ENCODE results near the gene PPP1R36.
"Not testable (repeated sequence)": the region's sequence is repeated elsewhere in the genome, so short reads cannot be mapped to it uniquely, and the experiment has no call there.

Gene PPP1R36

DNA sequence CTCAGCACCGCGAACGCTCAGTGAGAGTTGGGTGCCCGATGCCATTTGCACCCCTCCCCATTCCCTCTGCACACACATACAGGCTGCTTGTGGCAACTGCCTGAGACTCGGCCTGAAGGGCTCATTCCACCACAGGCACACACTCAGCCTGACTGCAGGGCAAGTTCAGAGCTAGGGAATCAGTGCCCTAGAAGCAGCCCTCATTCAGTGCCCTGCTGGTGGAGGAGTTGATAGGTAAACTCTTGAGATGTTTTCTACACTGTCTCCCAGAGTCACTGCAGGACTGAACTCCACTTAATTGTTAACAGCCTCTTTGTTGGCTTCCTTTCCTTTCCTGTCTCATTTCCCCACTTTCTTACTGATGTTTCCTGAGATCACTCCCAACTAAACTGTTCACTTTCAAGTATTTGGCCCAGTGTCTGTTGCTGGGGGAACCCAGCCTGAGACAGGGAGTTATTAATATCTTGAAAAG lies 16.9 kb downstream of the PPP1R36 start:
- DNase-seq (ENCODE audit: low read depth in 2 of 2), result no peak

DNA sequence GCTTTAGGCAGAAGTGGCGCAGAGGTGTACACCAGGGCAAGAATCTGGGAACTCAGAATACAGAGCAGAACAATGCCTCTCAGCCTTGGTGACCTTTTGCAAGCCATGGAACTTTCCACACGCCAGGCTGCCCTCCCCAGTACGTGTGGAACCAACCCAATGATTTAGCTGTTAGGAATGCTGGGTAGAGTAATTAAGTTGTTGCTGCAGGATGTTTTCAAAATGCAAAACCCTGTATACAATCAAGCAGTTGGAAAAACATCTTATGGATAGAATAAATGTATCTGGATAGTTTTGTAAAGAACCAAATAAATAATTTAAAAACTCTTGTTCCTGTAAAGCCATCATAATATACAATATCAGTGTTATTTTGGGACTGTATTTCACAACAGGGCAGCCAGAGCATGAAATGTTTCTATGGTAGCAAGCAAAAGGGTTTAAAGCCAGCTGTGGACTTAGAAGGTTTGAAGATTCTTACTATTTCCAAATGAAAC lies 19.4 kb downstream of the PPP1R36 start:
- no peak for DNase-seq (ENCODE audit: low read depth in 2 of 2)

DNA sequence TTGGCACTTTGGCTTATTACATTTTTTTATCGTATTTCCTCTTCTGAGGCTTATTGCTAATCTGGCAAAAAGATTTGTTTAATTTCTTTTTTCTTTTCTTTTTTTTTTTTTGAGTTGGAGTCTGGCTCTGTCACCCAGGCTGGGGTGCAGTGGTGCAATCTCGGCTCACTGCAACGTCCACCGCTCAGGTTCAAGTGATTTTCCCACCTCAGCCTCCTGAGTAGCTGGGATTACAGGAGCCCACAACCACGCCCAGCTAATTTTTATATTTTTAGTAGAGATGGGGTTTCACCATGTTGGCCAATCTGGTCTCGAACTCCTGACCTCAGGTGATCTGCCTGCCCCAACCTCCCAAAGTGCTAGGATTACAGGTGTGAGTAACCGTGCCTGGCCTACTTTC lies 19.9 kb downstream of the PPP1R36 start:
- not testable (repeated sequence) for DNase-seq (ENCODE audit: low read depth in 2 of 2)

DNA sequence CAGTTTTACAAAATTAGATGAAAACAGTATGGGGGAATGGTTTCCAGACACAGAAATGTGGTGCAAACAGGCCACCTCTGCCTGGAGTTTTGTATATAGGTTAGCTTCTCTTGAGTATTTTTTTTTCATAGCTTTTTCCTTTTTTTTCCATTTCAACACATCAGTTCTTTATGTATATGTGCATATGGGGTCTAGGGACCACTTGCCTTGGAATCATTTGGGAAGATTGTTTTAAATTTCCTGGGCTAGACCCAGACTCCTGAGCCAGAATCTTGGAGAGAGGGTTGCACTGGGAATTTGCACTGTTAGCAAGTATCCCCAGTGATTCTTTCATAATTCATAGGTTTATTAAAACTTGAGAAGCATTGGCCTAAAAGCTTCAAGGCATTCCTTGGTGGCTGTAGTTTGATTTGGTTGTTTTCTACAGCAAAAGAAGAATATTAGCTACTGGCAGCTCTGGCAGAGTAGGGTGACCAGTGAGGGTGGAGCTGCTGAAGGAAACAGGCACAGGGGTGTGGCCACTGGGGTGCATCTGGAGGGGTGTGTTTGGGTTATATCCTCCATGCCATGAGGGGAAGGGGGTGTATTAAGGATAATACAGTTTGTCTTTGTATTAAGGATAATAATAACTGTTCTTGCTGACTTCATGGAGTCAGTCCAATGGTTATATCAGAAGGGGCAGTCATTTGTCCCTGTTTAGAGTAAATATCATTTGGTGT lies 22.8 kb downstream of the PPP1R36 start:
- DNase-seq (ENCODE audit: low read depth in 2 of 2), result no peak

DNA sequence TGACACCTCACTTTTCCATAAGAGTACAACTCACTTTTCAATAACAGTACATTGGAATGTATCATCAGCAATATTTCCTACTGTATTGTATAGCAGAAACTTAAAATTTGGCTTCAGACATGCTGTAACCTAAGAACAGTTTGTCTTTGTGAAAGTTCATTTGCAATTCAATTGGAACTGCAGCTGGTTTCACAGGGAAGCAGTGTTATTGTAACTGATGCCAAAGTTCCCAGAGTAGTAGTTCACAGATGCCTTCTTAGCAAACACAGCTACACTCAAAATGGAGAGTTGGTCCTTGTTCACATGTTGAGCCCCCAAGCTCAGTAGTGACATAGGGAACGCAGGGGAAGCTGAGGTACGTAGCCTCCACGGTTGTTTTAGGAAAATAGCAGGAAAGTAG lies 23.3 kb downstream of the PPP1R36 start:
- no peak for DNase-seq (ENCODE audit: low read depth in 2 of 2)

DNA sequence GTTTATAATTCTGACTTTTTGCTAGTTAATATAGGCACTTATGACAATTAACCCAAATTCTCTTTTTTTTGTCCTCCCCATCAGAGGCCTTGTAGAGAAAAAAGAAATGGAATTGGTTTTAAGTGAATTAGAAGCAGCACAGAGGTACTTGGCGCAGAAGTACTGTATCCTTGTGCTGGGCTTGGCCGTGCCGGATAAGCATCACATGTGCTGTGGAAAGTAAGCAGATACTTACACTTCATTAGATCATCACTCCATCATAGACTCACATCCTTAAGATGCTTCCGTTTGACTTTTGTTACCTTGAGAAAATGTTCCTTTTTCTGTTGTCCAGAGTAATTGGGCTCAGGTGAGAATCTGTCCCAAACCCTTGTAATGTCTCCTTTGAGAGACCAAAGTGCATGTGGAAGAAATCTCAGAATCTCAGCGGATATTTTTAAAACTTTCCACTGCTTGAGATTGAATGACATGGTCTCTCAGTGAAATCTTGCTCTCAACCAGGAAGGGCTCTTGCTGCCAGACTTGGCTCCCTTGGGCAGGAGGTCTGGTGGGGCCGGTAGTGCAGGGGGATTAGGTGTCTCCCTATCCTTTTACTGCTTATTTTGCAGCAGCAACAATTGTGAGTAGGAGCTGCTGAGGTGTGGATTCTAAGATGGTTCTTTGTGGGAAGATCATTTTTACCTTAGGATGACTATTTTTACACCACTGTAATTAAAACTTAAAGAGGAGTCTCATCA lies 24.8 kb downstream of the PPP1R36 start:
- no peak for DNase-seq (ENCODE audit: low read depth in 2 of 2)

DNA sequence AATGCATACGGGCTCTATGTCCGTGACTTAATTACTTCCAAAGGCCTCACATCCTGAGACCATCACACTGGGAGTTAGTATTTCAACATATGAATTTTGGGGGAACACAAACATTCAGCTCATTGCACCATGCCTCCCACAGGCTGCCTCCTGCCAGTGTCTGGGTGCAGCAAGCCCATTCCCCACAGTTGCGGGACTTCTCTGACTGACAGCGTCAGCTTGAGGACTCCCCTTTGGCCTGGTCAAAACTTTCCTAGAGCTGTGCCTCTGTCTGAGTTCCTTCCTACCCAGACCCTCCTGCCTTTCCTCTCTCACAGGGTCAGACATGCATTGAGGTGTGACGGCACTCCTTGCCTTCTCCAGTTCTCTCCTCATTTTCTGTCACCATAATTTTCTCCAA lies 27.4 kb downstream of the PPP1R36 start:
- no peak for DNase-seq (ENCODE audit: low read depth in 2 of 2)

DNA sequence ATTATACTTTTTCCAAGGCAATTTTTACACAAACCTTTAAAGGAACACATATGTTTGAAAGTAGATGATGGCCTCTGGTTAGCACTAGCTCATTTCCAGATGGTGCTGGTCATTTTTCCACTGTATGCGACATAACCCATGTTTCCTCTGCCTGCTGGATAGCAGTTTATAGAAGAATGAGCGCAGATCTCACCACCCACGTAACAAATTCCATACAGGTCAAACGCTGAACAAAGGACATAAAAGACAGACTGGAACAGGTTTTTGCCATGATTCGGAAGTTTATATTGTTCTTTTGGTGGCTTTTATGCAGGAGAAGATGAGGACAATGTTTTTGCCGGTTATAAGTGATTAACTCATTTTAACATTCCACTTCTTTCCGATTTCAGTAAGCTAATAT lies 30.7 kb downstream of the PPP1R36 start:
- no peak for DNase-seq (ENCODE audit: low read depth in 2 of 2)

DNA sequence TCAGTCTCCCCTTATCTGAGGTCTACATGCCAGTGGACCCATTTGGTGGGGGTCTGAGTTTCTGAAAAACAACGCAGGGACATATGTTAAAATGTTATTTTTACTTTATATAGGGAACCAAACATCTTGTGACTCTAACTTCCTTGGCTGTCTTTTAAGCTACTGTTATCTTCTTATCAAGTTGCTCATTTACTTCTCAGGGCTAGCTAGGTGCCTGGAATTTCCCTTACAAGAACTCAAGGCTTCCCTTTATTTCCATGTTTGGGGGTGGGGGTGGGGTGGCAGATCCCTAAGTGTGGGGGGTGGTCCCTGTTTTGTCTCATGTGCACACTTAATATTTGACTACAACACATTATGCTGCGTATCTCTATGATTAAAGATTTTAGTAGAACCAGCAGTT lies 31.6 kb downstream of the PPP1R36 start:
- no peak for DNase-seq (ENCODE audit: low read depth in 2 of 2)

DNA sequence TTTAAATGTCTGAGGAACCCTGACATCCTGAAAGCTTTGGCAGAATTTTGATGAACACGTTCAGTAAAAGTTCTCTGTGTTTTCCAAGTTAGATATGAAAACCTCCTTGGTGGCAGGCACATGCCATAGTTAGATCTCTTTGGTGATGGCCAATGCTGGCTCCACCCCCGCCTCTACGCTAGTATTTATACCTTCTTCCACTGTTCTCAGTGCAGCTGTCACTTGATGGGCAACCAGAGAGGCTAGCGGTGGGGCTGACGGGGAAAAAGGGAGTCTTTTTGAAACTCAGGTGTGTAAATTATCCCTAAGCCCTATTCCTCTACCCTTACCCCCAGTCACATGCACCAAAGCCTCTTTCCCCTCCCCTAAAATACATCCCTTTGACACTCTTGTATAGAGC lies 32.1 kb downstream of the PPP1R36 start:
- no peak for DNase-seq (ENCODE audit: low read depth in 2 of 2)

DNA sequence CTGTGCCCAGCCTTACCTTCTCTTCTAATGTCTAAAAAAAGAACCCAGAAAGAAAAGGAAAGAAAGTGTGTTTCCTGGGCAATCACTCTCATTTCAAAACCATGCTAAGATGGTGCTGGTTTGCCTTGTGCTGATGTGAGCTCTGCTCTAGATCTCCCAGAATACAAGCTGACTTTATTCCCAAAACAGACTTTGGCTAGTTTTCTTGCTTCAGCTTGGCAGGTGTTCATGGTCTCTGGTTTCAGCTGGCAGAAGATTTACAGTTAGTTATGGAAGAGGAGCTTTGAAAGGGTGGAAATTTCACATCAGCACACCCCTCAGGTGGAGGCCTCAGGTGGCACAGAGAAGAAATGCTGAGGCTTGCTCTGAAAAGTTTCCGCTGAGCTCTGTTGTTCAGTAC lies 34.4 kb downstream of the PPP1R36 start:
- DNase-seq (ENCODE audit: low read depth in 2 of 2), result no peak

DNA sequence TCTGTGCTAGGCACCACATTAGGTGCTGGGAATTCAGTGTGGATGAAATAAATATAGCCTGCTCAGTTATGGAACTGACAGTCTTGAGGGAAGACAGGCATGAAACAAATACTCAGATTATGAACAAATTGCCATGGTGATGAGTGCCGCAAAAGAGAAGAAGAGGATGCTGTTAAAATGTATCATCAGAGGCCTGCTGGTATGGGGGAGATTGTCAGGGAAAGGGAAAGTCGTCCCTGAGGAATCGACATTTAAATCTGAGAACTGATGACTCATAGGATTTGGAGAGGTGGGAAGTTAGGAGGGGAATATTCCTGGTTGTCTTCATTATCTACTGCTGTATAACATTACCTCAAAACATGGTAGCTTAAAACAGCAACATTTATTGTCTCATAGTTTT lies 42.0 kb downstream of the PPP1R36 start:
- no peak for DNase-seq (ENCODE audit: low read depth in 2 of 2)

DNA sequence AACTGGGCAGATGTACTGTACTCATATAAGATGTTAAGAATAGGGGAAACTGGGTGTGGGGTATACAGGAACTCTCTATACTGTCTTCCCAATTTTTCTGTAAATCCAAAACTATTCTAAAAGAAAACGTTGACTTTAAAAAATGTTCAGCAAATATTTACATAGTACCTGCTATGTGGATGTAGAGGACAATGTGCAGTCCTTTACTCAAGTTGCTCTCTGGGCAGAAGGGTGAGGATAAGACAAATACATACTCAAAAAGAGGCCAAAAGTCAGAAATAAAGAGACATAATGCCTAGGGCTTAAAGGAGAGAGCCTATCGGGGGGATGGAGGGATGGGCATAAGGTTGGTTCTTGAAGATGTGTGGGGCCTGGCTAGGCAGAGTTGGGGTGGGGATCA lies 44.7 kb downstream of the PPP1R36 start:
- DNase-seq (ENCODE audit: low read depth in 2 of 2), result no peak

DNA sequence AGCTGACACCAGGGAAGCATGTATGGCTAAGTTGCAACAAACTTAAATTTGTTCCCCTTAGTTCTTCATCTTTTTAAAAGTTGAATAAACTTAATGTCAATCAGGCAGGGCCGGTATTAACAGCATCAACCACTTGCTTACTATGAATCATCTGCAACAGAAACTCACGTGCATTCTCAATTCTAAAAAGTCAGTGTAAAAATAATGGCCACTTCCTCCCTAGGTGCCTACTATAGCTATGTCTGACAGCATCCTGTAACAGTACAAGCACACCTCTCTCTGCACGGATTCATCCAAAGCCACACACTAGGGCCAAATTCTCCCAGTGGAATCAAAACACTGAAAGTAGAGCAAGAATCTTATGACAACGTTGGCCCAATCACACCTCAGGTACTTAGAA lies 48.6 kb downstream of the PPP1R36 start:
- no peak for DNase-seq (ENCODE audit: low read depth in 2 of 2)

DNA sequence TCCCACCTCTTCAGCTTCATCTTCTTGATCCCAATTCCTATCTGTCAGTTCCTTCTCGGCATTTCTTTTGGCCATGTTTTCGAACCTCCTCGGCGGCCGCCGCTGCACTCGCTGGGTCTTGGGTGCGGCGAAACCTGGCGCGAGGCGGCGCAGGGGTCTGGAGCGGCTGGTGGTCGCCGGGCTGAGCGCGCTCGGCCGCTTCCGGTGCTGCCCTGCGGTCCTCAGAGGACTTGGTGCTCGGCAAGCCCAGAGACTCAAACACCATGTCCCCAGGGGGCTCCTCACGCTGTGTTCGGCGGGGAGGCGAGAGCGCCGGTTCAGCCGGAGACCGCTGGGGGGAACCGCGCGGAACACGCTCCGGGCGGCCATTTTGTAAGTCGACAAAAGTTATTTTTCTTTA lies 51.8 kb downstream of the PPP1R36 start:
- DNase-seq (ENCODE audit: low read depth in 2 of 2), result no peak

DNA sequence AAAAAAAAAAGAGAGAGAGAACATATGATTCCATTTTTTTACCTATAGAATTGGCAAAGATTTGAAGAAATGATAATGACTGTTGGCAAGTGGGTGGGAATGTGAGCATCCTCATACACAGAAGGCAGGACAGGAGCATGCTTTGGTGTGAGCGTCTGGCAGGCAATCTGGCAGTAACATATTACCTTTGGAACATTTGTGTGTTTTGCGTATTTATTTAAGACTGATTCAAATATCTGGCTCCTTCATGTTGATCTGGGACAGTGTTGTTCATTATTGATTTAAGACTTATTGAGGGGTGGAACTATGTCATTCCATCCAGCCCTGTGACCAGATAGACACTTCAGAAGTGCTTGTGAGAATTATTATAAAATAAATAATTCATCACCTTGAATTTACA lies 53.1 kb downstream of the PPP1R36 start:
- DNase-seq (ENCODE audit: low read depth in 2 of 2), result no peak

DNA sequence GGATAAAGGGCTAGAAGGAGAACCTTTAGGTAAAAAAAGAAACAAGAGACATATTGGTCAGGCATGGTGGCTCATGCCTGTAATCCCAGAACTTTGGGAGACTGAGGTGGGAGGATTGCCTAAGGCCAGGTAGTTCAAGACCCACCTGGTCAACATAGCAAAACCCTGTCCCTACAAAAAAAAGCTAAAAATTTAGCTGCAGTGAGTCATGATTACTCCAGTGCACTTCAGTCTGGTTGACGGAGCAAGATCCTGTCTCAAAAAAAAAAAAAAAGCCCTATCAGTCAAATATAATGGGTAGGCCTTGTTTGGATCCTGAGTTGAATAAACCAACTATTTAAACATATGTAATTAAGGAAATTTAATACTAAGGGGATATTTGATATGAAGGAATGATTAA lies 54.2 kb downstream of the PPP1R36 start:
- DNase-seq (ENCODE audit: low read depth in 2 of 2), result no peak

DNA sequence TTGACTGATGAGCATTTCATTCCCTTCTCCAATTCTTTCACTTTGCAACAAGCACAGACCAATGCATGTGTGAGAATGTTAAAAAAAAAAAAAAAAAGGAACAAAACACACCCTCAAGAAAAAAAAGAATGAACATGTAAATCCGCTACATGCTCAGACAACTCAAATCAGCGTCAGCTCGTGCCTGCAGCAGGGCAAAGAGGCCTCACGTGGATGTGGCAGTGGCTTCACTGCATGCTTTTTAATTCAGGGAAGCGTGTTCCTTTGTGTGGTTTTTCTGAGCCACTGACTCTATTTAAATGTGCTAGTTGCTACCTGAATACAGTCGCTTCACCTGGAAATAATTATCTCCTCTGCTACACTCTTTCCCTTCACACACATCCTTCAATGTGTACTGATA lies 55.1 kb downstream of the PPP1R36 start:
- DNase-seq (ENCODE audit: low read depth in 2 of 2), result no peak

DNA sequence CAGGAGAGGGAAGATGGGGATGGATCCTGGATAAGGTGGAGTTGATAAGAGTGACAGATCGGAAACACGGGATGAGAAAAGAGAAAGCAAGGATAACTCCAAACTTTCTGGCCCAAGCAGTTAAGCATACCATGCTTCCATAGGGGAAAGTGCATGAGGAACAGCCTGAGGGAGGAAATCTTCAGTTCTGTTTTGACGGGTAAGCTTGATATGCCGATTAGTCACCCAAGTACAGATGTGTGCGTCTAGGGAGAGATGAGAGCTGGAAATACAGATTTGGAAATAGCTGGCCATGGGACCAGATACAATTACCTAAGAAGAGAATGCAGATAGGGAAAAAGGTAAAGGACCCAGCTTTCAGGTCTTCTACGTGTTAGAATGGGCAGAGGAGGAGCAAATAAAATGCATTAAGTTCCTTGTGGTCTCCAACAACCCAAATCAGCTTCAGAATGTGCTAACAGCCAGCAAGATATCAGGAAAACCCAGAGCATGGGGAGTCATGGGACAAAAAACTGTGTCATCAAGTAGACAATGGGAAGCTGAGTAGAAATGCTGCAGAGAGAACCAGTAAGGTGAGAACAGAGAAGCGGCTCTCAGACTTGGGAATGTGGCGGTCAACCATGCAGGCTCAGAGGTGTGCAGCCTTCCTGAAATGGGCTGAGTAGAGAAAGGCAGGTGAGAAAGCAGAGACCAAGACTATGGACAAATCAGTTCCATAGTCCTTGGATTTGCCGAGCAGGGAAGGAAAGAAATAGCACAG lies 56.3 kb downstream of the PPP1R36 start:
- DNase-seq (ENCODE audit: low read depth in 2 of 2), result no peak

DNA sequence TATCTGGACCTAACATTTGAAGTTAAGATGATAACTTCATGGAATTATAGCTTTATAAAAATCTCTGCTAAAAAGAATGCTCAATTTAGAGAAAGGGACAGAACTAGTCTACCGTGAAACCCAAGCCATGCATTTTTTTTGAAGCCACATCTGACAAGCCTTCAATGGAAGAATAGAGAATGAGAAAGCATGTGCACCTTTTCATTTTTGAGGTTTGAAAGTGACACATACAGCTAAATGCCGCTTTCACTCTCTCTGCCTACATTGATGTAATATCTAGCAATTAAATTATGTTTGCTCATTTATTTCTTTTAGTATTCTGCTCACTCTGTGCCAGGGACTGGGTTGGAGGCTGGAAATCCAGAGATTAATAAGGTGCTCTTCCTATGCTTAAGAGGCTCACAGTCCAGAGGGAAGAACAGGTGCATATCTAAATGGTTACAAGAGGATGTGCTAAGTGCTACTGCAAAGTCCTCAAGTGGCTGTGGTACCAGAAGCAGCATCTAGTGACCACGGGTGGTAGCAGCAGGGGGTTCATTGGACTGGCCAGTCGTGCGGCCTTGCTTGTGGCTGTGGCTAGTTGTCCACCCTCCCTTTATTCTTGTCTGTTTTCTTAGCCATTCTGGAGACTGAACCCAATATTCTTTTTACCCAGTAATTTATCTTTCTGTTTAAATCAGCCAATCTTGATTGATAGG lies 60.4 kb downstream of the PPP1R36 start:
- DNase-seq (ENCODE audit: low read depth in 2 of 2), result no peak

DNA sequence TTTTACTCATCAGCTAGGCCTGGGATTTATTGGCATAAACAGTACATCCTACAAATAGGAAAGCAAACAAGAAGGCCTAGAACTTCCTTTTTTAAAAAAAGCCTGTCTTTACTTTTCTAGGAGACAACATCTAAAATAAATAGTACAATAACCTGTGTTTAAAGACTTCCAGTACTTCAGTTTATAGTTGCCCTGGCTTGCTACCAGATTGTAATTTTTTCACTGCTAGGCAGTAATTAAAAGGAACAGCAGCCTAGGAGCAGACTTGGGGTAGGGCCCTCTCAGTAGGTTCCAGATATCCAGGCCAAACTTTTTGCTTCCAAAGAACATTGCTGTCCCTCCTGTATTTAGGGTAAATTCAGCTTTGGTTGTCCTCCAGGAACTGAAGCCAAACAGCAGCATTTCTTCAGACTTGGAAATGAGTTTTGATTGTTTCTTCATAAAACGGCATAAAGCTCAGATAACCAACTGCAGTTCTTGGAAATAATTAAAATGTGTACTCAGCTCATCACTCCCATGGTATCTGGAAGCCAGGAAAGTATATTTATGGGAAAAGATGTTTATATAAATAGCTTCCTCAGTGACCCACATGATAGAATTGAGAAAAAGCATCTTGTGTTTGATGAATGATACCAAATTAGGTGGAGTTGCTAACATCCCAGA lies 61.7 kb downstream of the PPP1R36 start:
- no peak for DNase-seq (ENCODE audit: low read depth in 2 of 2)

DNA sequence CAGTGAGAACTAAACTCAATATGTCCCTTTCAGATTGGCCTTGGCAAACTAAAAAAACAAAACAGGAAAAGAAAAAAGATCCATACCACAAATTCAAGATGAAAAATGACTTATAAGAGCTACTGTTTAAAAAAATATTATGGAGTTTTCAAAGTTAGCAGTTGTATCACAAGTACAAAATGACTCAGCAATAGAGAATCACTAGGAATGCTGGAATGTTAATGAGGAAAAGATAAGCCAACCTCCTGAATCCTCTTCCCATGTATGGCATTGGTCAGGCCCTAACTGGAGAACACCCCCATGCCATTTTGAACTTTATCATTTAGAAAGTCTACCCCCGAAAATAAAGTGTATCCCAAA lies 62.2 kb downstream of the PPP1R36 start:
- DNase-seq (ENCODE audit: low read depth in 2 of 2), result no peak
